ENCODE measurements around the gene GPR15LG. TPM values are rescaled to one million over a fixed set of nuclear protein-coding genes. Genes with fewer than 3 reads are reported as not detected.
"Not testable (repeated sequence)": the region's sequence is repeated elsewhere in the genome, so short reads cannot be mapped to it uniquely, and the experiment has no call there.

Gene GPR15LG
- total RNA-seq (2014; rRNA removed; shearing (Covaris generic)) = not detected in 2 replicates
- polyA plus RNA-seq (2016; fragmentation: Nextera tagmentation; extraction: Ambion mirVana) = not detected in 2 replicates

- no peaks in the 10 kb centered on the region for H3K4me1 ChIP-seq (ENCODE audit: insufficient read depth)
- no peaks in the 10 kb centered on the region for H3F3A ChIP-seq (ENCODE audit: insufficient read depth)
- no peaks in the 10 kb centered on the region for H3K9me3 ChIP-seq (ENCODE audit: low read depth)
- TF ChIP-seq EZH2phosphoT487 (IDR thresholded peaks at IDR 0.05; ENCODE audit: insufficient read depth, low read depth) (no peak), EZH2 (IDR thresholded peaks at IDR 0.05; ENCODE audit: insufficient read depth, poor library complexity, severe bottlenecking) (no peak)
- H4K20me1 ChIP-seq (ENCODE audit: insufficient read depth) = no peaks in the 10 kb centered on the region
- H3K9me2 ChIP-seq (ENCODE audit: insufficient read depth) = no peaks in the 10 kb centered on the region
- no peaks in the 10 kb centered on the region for H3K27me3 ChIP-seq (replicated peaks; ENCODE audit: insufficient read depth)
- no peaks in the 10 kb centered on the region for H3K79me2 ChIP-seq (ENCODE audit: insufficient read depth)
- no peak within 1 kb of the TSS for H3K4me2 ChIP-seq (ENCODE audit: unreplicated experiment)
- 29 to 31% methylated on average over 2 of the region's 2 CpGs for WGBS, 2 experiments (ENCODE audit: low coverage in 1 of 2, low lambda C conversion rate in 2 of 2, missing lambda C conversion rate in 2 of 2)
- no peaks in the 10 kb centered on the region for H3K36me3 ChIP-seq (ENCODE audit: low read depth)
- in situ Hi-C loops (cut with MboI) = no loop called here
- H2AFZ ChIP-seq = no peak within 1 kb of the TSS
- no peak within 1 kb of the TSS for H3K9ac ChIP-seq
- no peak within 1 kb of the TSS for H3K4me3 ChIP-seq
- no peak within 1 kb of the TSS for H3K27ac ChIP-seq
- DNase-seq = no peak
These were observed at the start of gene GPR15LG for GRCh38 chr10:84173501-84173929. TSS of gene GPR15LG (plus strand) at chr10:84173801. CDS start at chr10:84173852, 51 bp downstream.

DNA sequence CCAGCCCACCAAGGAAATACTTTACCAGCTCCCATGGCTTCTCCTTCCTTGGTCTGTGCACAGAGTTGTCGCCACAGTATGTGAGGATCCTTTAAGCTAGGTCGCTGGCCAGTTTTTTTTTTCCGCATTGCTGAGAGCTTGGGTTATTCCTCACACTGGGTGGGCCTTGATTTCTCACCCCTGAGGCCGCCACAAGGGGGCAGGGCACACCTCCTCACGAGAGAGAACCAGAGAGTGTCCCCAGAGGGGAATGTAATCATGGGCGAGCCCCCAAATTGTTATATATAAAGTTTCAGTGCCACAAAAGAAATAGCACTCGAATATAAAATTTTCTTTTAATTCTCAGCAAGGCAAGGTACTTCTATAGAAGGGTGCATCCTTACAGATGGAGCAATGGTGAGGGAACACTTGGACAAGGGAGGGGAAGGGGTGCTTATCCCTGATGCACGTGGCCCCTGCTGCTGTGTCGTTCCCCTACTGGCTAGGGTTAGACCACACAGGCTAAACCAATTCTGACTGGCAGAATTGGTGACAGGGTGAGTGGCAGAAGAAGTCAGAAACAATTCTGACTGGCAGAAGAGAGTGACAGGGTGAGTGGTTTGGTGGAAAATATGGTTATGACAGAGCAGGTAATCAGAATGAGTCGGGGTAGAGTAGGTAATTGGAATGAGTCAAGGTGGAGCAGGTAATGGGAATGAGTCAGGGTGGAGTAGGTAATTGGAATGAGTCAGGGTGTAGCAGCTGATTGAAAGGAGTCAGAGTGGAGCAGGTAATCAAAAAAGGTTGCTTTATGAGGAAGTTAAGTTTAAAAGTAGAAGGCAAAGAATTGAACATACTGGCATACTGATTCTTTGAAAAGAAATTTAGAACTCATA, 47.5 kb upstream of the GPR15LG start:
- H3K36me3 ChIP-seq (ENCODE audit: low read depth); H3F3A ChIP-seq (ENCODE audit: insufficient read depth); in situ Hi-C loops (cut with MboI); H4K20me1 ChIP-seq (ENCODE audit: insufficient read depth); H3K27me3 ChIP-seq (replicated peaks; ENCODE audit: insufficient read depth); H2AFZ ChIP-seq; H3K27ac ChIP-seq; DNase-seq; H3K9me3 ChIP-seq (ENCODE audit: low read depth); H3K79me2 ChIP-seq (ENCODE audit: insufficient read depth); H3K4me1 ChIP-seq (ENCODE audit: insufficient read depth); H3K4me2 ChIP-seq (ENCODE audit: unreplicated experiment); H3K4me3 ChIP-seq; H3K9ac ChIP-seq; H3K9me2 ChIP-seq (ENCODE audit: insufficient read depth): not testable (repeated sequence)
- 58 to 60% methylated on average over 10 of the region's 10 CpGs for WGBS, 2 experiments (ENCODE audit: low coverage in 1 of 2, low lambda C conversion rate in 2 of 2, missing lambda C conversion rate in 2 of 2)

DNA sequence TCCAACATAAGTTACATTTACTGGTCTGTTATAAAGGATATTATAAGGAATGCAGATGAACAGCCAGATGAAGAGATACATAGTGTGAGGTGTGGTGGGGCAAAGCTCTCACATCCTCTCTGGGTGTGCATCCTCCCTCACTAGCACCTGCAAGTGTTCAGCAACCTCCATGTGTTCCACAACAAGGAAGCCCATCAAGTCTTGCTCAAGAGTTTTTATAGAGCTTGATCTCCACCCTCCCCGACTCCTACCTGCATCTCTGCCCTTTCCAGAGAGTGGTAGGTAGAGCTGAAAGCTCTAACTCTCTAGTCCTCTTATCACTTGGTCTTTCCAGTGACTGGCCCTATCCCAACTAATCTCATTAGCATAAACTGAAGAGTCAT, 46.8 kb upstream of the GPR15LG start:
- TF ChIP-seq EZH2 (IDR thresholded peaks at IDR 0.05; ENCODE audit: insufficient read depth, poor library complexity, severe bottlenecking) (no peak), EZH2phosphoT487 (IDR thresholded peaks at IDR 0.05; ENCODE audit: insufficient read depth, low read depth) (no peak)
- WGBS, 2 experiments (ENCODE audit: low coverage in 1 of 2, low lambda C conversion rate in 2 of 2, missing lambda C conversion rate in 2 of 2) = 8 to 23% methylated on average over 1 of the region's 1 CpG
- H3K79me2 ChIP-seq (ENCODE audit: insufficient read depth) = no peaks in the 10 kb centered on the region
- H3K9me3 ChIP-seq (ENCODE audit: low read depth) = no peaks in the 10 kb centered on the region
- H3K27me3 ChIP-seq (replicated peaks; ENCODE audit: insufficient read depth) = no peaks in the 10 kb centered on the region
- H3K4me2 ChIP-seq (ENCODE audit: unreplicated experiment) = no peak overlapping the region
- H3K4me3 ChIP-seq = no peak overlapping the region
- H3K36me3 ChIP-seq (ENCODE audit: low read depth) = no peaks in the 10 kb centered on the region
- H2AFZ ChIP-seq = no peak overlapping the region
- H3K4me1 ChIP-seq (ENCODE audit: insufficient read depth) = no peaks in the 10 kb centered on the region
- in situ Hi-C loops (cut with MboI) = no loop called here
- no peaks in the 10 kb centered on the region for H4K20me1 ChIP-seq (ENCODE audit: insufficient read depth)
- no peak overlapping the region for H3K9ac ChIP-seq
- no peak for DNase-seq
- H3F3A ChIP-seq (ENCODE audit: insufficient read depth) = no peaks in the 10 kb centered on the region
- no peak overlapping the region for H3K27ac ChIP-seq
- no peaks in the 10 kb centered on the region for H3K9me2 ChIP-seq (ENCODE audit: insufficient read depth)

DNA sequence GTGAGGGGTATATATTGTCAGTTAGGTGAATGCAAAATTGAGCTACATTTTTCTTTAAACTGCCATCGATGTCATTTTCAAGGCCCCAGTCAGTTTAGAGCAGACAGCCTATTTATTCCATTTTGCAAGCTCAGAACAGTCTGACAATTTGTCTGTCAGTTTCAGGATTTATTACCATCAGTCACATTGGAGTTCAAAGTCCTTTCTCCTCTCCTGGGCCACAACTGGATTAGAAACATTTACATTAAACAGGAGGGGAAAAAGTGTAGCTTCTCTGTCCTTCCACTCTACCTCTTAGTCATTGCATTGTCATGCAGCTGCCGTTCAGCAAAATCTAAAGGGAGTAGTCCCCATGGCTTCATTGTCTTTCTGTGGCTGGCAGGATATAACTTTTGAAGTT, 37.8 kb upstream of the GPR15LG start:
- Histone ChIP-seq H3K27me3 (replicated peaks; ENCODE audit: insufficient read depth) (peaks cover 6% of the 10 kb centered on the region; the same call in 1 of the 2 replicates), H2AFZ (no peak overlapping the region), H3K9ac (no peak overlapping the region), H3K9me2 (ENCODE audit: insufficient read depth) (no peaks in the 10 kb centered on the region), H3K79me2 (ENCODE audit: insufficient read depth) (peaks cover 14% of the 10 kb centered on the region), H3F3A (ENCODE audit: insufficient read depth) (no peaks in the 10 kb centered on the region), H3K9me3 (ENCODE audit: low read depth) (no peaks in the 10 kb centered on the region), H4K20me1 (ENCODE audit: insufficient read depth) (no peaks in the 10 kb centered on the region), H3K4me2 (ENCODE audit: unreplicated experiment) (no peak overlapping the region), H3K27ac (no peak overlapping the region), H3K4me1 (ENCODE audit: insufficient read depth) (peaks cover 4% of the 10 kb centered on the region), H3K36me3 (ENCODE audit: low read depth) (no peaks in the 10 kb centered on the region), H3K4me3 (no peak overlapping the region)
- in situ Hi-C loops (cut with MboI) = no loop called here
- DNase-seq = no peak
- no peak for TF ChIP-seq EZH2phosphoT487 (IDR thresholded peaks at IDR 0.05; ENCODE audit: insufficient read depth, low read depth)
- TF ChIP-seq EZH2 (IDR thresholded peaks at IDR 0.05; ENCODE audit: insufficient read depth, poor library complexity, severe bottlenecking) = no peak
- 26 to 34% methylated on average over 2 of the region's 2 CpGs for WGBS, 2 experiments (ENCODE audit: low coverage in 1 of 2, low lambda C conversion rate in 2 of 2, missing lambda C conversion rate in 2 of 2)
